ENCODE results near the gene TCF7L1. TPM values are rescaled to one million over a fixed set of nuclear protein-coding genes. Genes with fewer than 3 reads are reported as not detected.
A peak's percentile ranks its signal among the peaks of the same experiment; 100 is the strongest.

Gene TCF7L1
- total and polyA plus RNA-seq, 4 donors, result 12.3 to 21.5 (median 13.8) TPM

DNA sequence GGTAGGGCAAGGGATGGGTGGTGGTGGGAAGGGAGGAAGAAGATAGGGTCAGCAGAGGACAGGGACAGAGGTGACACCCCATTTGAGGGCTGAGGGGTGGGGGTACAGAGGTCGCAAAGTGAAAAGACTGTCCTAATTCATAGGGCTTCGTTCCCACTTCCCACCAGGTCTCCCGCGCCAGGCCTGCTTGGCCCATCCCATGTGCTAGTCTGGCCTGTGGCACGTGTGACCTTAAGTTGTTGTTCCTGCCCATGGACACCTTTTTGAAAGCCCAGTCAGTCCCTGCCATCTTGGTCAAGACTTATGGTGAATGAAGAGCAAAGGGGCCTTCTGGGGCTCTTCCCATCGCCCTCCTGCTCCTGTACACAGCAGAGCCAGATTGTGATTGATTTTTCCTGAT, 148.4 kb downstream of the TCF7L1 start:
- DNase-seq (no peak), ATAC-seq (ENCODE audit: insufficient read depth, low FRiP score) (no peak)
- TF ChIP-seq, protein P1, sequence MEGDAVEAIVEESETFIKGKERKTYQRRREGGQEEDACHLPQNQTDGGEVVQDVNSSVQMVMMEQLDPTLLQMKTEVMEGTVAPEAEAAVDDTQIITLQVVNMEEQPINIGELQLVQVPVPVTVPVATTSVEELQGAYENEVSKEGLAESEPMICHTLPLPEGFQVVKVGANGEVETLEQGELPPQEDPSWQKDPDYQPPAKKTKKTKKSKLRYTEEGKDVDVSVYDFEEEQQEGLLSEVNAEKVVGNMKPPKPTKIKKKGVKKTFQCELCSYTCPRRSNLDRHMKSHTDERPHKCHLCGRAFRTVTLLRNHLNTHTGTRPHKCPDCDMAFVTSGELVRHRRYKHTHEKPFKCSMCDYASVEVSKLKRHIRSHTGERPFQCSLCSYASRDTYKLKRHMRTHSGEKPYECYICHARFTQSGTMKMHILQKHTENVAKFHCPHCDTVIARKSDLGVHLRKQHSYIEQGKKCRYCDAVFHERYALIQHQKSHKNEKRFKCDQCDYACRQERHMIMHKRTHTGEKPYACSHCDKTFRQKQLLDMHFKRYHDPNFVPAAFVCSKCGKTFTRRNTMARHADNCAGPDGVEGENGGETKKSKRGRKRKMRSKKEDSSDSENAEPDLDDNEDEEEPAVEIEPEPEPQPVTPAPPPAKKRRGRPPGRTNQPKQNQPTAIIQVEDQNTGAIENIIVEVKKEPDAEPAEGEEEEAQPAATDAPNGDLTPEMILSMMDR (IDR thresholded peaks at IDR 0.05; ENCODE audit: control extremely low read depth, extremely low read depth), result no peak
- peaks cover 4 to 24% (median 15%) of the 10 kb centered on the region in 5 donors for H3K4me1 ChIP-seq (ENCODE audit: control insufficient read depth in 5 of 5, insufficient read depth in 5 of 5, low read length in 5 of 5)
- H3K27ac ChIP-seq (ENCODE audit: low read depth in 1 of 2, low read length in 1 of 2), result no peak overlapping the region
- H3K9ac ChIP-seq (ENCODE audit: insufficient read depth in 1 of 2, low read length in 2 of 2), result no peak overlapping the region
- 88 to 90% methylated on average over 6 of the region's 6 CpGs for WGBS, 2 donors
- H3K4me3 ChIP-seq, result no peak overlapping the region
- no peaks in the 10 kb centered on the region for H3K9me3 ChIP-seq (ENCODE audit: control insufficient read depth in 4 of 4, insufficient read depth in 3 of 4, low read length in 3 of 4)
- peaks cover 0 to 9% (median 3%) of the 10 kb centered on the region in 4 donors for H3K36me3 ChIP-seq (ENCODE audit: control insufficient read depth in 4 of 4, insufficient read depth in 4 of 4, low read length in 4 of 4)
- no peaks in the 10 kb centered on the region for H3K27me3 ChIP-seq (ENCODE audit: control insufficient read depth in 3 of 3, insufficient read depth in 3 of 3, low read length in 2 of 3)

DNA sequence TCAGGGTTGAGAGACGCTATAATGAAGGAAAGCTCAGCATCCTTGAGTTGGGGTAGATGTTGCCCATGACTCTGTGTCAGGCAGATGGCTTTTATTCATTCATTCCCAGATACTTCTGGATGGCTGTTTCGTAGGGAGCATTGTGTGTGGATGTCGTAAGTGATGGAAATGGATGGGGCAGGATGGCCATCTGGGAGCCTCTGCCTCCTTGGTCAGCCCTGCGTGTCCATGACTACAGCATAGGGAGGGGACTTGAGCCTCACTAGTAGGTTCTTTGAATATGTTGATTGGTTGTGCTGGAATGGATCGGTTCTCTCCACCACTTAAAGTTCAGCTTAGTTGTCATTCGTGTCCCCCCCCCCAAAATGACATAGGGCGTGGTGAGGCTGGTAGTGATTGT, 149.7 kb downstream of the TCF7L1 start:
- DNase-seq (no peak), ATAC-seq (ENCODE audit: insufficient read depth, low FRiP score) (no peak)
- TF ChIP-seq, protein P1 (IDR thresholded peaks at IDR 0.05; ENCODE audit: control extremely low read depth, extremely low read depth), result no peak
- Histone ChIP-seq H3K9me3 (ENCODE audit: control insufficient read depth in 4 of 4, insufficient read depth in 3 of 4, low read length in 3 of 4) (no peaks in the 10 kb centered on the region), H3K36me3 (ENCODE audit: control insufficient read depth in 4 of 4, insufficient read depth in 4 of 4, low read length in 4 of 4) (peaks cover 0 to 17% (median 4%) of the 10 kb centered on the region in 4 donors), H3K27ac (ENCODE audit: low read depth in 1 of 2, low read length in 1 of 2) (no peak overlapping the region), H3K27me3 (ENCODE audit: control insufficient read depth in 3 of 3, insufficient read depth in 3 of 3, low read length in 2 of 3) (no peaks in the 10 kb centered on the region), H3K9ac (ENCODE audit: insufficient read depth in 1 of 2, low read length in 2 of 2) (no peak overlapping the region), H3K4me1 (ENCODE audit: control insufficient read depth in 5 of 5, insufficient read depth in 5 of 5, low read length in 5 of 5) (peaks cover 3 to 10% (median 7%) of the 10 kb centered on the region in 5 donors), H3K4me3 (no peak overlapping the region)
- 94 to 95% methylated on average over 7 of the region's 7 CpGs for WGBS, 2 donors

DNA sequence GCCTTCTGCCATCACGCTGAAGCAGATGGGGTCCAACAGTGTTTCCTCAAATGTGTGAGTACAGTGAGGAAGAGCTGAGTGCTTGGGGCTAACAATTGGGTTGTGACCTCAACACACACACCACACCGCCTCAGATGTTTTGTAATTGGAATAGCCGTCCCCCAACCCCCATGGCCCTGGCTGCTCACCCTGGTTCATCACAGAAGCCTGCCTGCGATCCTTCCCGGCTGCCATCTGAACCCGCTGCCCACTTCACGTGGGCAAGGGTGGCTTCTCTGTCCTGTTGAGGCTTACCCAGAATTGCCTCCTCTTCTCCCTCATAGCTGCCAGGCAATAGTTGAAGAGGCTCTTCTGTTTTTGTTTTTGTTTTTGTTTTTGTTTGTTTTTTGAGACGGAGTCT, 150.4 kb downstream of the TCF7L1 start:
- ATAC-seq (ENCODE audit: insufficient read depth, low FRiP score), result no peak
- TF ChIP-seq, protein P1 (IDR thresholded peaks at IDR 0.05; ENCODE audit: control extremely low read depth, extremely low read depth), result no peak
- Histone ChIP-seq H3K27ac (ENCODE audit: low read depth in 1 of 2, low read length in 1 of 2) (no peak overlapping the region), H3K9ac (ENCODE audit: insufficient read depth in 1 of 2, low read length in 2 of 2) (no peak overlapping the region), H3K4me3 (no peak overlapping the region), H3K4me1 (ENCODE audit: control insufficient read depth in 5 of 5, insufficient read depth in 5 of 5, low read length in 5 of 5) (peaks cover 0 to 3% (median 3%) of the 10 kb centered on the region in 5 donors), H3K9me3 (ENCODE audit: control insufficient read depth in 4 of 4, insufficient read depth in 3 of 4, low read length in 3 of 4) (no peaks in the 10 kb centered on the region), H3K36me3 (ENCODE audit: control insufficient read depth in 4 of 4, insufficient read depth in 4 of 4, low read length in 4 of 4) (peaks cover 0 to 18% (median 5%) of the 10 kb centered on the region in 4 donors), H3K27me3 (ENCODE audit: control insufficient read depth in 3 of 3, insufficient read depth in 3 of 3, low read length in 2 of 3) (no peaks in the 10 kb centered on the region)
- WGBS, 2 donors, result 93 to 97% methylated on average over 8 of the region's 8 CpGs
- no peak for DNase-seq

DNA sequence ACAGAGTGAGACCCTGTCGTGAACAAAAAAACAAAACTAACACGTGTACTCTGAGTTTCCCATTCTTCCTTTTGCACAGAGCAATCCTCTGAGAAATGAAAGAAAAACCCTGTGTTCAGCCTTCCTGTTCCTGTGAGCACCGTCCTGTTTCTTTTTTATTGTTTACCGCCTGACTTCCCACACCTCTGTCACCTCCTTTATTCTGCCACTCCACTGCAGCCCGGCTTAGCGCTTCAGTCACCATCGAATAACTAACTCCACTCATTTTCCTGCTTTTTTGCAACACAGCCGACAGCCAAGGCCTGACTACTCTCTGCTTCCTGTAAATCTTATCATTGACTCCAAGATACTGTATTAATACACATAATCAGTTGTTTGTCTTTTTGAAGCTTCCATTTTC, 153.7 kb downstream of the TCF7L1 start:
- WGBS, 2 donors, result 38 to 50% methylated on average over 8 of the region's 8 CpGs
- no peak overlapping the region for H3K4me3 ChIP-seq
- H3K4me1 ChIP-seq (ENCODE audit: control insufficient read depth in 5 of 5, insufficient read depth in 5 of 5, low read length in 5 of 5), result peaks cover 0 to 6% (median 0%) of the 10 kb centered on the region in 5 donors
- ATAC-seq (ENCODE audit: insufficient read depth, low FRiP score) (no peak), DNase-seq (no peak)
- peaks cover 0 to 21% (median 6%) of the 10 kb centered on the region in 4 donors for H3K36me3 ChIP-seq (ENCODE audit: control insufficient read depth in 4 of 4, insufficient read depth in 4 of 4, low read length in 4 of 4)
- TF ChIP-seq, protein P1 (IDR thresholded peaks at IDR 0.05; ENCODE audit: control extremely low read depth, extremely low read depth), result no peak
- peak overlapping the region in 1 of 2 donors; percentile 24 for H3K27ac ChIP-seq (ENCODE audit: low read depth in 1 of 2, low read length in 1 of 2)
- H3K9me3 ChIP-seq (ENCODE audit: control insufficient read depth in 4 of 4, insufficient read depth in 3 of 4, low read length in 3 of 4), result no peaks in the 10 kb centered on the region
- H3K27me3 ChIP-seq (ENCODE audit: control insufficient read depth in 3 of 3, insufficient read depth in 3 of 3, low read length in 2 of 3), result no peaks in the 10 kb centered on the region
- H3K9ac ChIP-seq (ENCODE audit: insufficient read depth in 1 of 2, low read length in 2 of 2), result no peak overlapping the region
